Activated CD4-positive, CD25-positive, alpha-beta regulatory T cell treated with anti-CD3 and anti-CD28 coated beads, Interleukin-2, amount 50 U/mL, for 72 hours (primary cell): ENCODE data around the gene SLC7A8.
"Not testable (repeated sequence)": the region's sequence is repeated elsewhere in the genome, so short reads cannot be mapped to it uniquely, and the experiment has no call there.

Experiments used
- DNase-seq: peaks from one replicate; pipeline ENCODE4 v3.0.0; 2021

SLC7A8 gene

DNA sequence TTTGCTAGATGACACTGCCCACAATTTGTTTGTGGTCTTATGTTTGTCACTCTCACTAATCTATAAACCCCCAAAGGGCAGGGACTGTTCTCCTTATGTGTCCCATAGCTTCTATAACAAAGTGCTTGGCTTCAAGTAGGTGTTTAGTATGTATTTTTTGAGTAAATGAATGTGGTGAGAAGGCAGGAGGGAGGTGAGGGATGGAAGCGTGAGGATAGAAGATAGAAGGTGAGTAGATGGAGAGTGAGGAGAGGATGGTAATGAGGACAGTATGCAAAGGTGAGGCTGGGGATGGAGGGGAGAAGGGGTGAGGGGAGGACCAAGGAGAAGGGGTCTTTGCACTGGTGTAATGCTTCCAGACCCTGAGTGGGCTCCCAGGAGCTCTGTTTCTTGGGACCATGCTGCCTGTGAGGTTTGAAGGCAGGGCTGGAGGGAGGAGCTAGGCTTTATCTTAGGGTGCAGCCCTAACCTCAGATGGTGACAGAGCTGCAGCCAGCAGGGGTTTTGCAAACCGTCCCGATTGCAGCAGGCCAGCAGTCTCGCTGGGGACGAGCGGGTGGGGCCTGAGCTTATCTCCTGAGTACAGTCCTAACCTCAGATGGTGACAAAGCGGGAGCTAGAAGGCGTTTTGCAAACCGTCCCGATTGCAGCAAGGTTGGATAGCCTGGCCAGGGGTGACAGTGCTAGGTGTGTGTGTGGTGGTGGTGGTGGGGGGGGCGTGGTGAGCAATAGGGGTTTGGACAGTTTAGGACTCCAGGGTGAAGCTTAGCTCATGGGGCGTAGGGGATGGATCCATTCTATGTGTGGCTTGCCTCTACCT, 70.9 kb downstream of the SLC7A8 start:
- DNase-seq = no peak

DNA sequence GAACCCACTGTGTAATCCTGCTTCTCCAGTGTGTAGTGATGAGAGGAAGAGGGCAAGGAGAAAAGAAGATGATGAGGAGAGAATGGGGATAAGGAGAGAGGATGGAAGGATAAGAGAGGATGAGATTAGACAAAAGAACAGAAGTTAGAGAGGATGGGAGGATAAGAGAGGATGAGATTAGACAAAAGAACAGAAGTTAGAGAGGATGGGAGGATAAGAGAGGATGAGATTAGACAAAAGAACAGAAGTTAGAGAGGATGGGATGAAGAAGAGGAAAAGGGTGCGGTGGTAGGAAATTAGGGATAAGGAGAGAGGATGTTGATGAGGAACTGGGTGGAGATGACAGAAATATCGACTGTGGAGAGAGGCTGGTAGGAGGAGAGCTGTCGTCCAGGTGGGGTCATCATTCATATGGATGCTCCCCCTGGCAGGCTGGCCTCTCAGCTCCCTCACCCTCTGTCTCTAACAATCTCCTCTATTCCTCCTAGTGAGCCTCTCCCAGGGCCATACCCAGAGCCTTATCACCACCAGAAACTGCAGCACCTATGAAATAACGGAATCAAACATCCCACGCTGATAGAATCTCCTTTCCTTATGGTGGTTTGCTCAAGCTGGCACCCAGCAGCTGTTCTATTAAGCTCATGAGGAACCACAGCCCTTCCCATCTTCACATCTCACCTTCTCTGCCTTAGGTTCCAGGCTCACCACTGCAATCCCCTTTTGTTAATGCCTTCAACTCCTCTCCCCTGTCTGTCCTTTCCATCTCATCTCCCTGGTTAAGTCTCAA, 72.7 kb downstream of the SLC7A8 start:
- no peak for DNase-seq

DNA sequence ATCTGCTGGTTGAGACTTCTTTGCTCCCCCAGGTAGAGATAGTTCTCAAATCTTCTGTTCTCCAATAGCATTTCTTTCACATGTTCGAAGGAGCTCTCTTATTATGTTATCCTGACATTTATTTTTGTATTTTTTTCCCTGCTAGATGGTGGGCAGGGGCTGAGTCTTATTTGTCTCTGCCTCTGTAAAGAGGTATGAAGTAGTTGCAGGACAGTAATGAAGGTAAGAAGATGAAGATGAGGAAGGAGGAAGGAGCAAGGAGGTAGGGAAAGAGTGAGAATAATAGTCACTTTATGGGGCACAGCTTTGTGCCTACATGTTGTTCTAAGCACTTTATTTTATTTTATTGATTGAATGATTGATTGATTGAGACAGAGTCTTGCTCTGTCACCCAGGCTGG, 73.7 kb downstream of the SLC7A8 start:
- no peak for DNase-seq

DNA sequence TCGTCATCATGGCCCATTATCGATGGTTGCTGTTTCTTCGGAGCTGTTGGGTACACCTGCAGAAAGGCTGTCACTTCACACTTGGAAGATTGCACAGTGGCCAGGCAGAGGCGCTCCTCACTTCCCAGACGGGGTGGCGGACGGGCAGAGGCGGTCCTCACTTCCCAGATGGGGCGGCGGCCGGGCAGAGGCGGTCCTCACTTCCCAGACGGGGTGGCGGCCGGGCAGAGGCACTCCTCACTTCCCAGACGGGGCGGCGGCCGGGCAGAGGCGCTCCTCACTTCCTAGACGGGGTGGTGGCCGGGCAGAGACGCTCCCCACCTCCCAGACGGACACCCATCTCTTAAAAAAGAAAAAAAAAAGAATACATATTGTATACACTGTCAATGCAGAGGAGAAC, 75.3 kb downstream of the SLC7A8 start:
- DNase-seq = not testable (repeated sequence)

DNA sequence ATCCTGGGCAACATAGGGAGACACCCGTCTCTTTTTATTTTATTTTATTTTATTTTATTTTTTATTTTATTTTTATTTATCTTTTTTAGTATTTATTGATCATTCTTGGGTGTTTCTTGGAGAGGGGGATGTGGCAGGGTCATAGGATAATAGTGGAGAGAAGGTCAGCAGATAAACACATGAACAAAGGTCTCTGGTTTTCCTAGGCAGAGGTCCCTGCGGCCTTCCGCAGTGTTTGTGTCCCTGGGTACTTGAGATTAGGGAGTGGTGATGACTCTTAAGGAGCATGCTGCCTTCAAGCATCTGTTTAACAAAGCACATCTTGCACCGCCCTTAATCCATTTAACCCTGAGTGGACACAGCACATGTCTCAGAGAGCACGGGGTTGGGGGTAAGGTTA, 75.8 kb downstream of the SLC7A8 start:
- DNase-seq = not testable (repeated sequence)

DNA sequence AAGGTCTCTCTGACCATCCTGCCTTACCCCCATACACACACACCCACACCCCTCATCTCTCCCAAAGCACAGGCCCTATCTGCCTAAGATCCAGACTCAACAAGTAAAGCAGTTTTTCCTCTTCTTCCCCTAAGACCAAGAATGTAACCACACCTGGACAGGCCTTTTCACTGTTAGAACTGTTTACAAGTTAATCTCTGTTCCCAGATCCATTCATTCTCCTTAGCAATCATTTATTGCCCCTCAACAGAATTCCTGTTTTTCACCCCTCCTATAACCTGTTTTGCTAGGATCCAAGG, 76.8 kb downstream of the SLC7A8 start:
- no peak for DNase-seq

DNA sequence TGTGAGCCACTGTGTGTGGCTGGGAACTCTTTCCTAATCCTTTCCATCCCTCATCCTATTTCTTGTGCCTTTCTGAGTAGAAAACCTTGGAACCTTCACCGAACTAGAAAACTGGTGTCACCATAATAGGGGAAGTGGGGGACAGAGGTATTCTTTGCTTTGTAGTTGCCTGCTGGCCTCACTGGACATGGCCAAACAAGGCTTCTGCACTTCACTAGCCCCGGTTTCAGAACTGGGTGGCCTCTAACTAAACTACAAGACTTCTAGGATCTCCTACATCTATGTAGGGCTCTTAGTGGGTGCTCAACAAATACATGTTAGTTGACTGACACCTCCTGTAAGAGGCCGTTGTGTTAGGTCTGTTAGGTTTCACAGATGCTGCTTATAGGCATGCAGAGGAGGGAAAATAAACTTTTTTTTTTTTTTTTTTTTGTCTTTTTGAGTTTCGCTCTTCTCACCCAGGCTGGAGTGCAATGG, 78.1 kb downstream of the SLC7A8 start:
- DNase-seq = no peak

DNA sequence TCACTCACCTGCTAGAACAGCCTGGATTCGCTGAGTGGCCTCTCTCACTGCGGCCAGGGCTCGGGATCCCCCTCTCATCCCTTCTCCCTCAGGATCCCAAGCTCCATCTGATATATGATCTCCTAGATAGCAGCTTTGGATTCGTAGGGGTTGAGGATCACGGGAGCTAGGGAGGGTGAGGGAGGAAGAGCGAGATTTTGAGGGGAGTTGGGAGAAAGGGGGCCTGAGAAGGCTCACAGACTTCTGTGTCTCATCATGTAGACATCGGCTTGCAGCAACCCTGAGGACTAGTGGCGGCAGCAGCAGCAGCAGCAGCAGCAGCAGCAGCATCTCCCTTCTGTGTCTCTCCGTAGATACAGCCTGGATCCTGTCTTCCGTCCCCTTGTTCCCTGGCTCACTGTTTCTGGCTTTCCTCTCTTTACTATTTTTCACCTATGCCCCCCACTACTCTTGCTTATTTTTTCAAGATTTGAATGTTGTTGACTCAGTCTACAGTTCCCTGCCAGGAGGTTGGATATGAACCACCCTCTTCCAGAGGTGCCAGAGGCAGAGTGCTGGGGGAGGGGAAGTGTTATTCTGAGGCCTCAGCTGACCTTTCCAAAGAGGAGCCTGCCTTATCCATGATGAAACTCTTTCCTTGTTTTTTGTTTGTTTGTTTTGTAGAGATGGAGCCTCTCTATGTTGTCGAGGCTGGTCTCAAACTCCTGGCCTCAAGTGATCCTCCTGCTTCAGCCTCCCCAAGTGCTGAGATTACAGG, 78.7 kb downstream of the SLC7A8 start, which contains the start of gene CIROP:
CIROP (minus strand) TSS at position 399 of the 757 bp plus-strand sequence; CDS start at position 330, 69 bp downstream.
- no peak for DNase-seq

DNA sequence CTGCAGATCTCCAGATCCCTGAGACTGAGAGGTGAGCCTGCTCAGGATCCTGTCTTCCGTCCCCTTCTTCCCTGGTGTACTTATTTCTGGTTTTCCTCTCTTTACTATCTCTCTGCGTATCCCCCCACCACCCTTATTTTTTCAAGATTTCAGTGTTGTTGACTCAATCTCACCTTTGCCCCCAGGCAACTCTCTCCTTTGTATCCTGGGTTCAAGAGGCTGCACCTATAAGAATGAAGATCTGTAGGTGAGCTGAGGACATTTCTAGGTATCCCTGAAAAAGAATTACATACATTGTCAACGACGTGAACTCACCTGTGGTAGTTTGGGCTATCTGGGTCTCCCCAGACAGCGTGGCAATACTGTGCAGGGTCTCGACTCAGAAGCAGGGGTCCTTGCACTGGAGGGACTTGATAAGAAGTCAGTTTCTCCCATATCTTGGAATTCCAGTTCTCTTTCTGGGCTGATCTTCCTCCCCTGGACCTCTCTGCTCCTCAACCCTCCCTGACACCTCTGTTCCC, 79.3 kb downstream of the SLC7A8 start:
- DNase-seq = no peak

DNA sequence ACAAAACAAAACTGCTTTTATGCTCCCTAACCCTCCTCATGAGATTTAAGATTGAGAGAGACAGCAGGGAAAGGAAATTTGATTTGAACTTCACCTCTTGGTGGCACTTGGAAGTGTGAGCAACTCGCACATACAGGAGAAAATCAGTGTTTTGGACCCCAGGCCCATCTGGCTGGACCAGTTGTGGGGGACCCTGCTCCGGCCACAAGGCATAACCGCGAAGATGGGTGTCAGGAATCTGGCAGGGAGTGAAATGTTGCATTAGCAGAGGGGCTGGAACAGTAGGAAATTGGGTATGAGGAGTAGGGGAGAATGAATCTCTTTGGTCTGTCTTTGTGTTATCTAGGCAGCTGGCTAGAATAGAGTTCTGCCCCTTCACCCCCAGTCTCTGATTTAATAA, 79.9 kb downstream of the SLC7A8 start:
- no peak for DNase-seq

DNA sequence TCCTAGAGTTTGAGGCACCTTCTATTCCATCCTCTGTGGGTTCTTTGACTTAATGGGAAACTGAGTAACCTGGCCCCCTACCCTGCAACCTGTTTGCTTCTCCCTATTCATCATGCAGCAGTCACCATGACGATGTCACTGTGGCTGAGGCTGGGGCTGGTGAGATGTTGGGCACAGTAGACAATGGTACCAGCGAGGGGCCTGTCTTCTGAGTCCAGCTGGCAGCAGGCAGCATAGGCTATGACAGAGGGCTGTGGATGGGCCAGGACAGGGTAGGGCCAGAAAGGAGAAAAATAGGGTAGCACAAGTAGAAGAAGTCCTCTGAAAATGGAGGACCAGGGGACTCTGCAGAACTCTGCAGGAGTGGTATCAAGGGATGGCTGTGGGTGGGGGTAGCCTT, 80.7 kb downstream of the SLC7A8 start:
- no peak for DNase-seq

DNA sequence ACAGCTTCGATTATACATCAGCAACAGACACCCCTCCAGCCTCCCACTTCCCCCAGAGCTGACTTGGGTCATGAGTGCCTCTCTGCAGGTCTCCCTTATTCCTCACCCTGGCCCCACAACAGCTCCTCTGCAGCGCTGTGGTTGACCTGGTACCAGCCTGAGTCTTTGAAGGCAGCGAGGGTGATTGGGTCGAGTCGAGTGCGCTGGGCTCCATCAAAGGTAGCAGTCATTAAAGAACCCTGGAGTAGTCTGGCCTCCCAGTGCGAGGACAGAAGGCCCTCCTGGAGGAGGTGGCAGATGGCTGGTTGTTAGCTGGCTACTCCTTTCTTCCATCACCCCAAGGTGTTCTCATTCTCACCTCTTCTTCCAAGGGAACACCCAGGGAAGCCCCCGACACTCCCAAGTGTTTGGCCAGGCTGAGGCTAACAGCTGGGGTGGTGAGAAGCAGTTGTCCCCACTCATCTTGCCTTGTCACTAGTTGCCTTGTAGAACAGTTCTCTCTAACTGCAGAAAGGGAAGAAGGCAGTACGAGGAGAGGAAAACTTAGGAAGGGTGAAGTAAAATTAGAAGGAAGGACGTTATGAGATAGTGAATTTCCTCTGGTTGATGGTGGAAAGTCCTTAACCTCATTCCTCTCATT, 81.4 kb downstream of the SLC7A8 start:
- no peak for DNase-seq

DNA sequence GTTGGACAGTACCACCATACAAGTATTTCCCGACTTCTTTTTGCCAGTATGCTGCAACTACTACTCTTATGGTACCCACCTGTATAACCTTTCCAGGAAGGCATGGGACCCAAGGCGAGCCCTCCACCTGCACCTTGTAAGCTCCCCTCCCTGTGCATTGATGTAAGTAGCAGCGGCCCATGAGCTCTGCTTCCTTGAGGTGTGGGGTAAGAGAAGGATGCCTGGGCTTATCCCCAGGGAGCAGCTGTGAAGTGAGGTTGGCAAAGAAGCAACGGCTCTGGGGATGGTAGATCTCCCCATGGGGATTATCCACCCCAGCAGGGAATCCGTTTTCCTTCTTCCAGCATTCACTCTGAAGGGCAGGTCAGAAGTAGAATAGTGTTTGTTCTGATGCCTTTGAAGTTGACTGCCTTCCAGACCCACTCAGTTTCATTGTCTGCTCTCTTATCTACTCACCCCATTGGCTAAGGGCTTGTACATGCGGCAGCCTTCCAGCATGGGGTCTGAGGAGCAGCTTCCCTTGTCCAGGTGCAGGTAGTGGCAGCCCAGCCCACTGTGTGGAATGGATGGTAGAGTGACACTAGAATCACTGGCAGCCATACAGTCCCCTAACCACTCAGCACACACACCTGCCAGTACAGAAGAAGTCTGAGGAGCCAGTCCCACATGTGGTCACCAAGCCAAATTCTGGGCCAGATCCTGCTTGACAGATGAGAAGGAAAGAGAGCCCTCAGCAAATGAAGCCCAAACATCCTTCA, 82.1 kb downstream of the SLC7A8 start:
- DNase-seq = no peak

DNA sequence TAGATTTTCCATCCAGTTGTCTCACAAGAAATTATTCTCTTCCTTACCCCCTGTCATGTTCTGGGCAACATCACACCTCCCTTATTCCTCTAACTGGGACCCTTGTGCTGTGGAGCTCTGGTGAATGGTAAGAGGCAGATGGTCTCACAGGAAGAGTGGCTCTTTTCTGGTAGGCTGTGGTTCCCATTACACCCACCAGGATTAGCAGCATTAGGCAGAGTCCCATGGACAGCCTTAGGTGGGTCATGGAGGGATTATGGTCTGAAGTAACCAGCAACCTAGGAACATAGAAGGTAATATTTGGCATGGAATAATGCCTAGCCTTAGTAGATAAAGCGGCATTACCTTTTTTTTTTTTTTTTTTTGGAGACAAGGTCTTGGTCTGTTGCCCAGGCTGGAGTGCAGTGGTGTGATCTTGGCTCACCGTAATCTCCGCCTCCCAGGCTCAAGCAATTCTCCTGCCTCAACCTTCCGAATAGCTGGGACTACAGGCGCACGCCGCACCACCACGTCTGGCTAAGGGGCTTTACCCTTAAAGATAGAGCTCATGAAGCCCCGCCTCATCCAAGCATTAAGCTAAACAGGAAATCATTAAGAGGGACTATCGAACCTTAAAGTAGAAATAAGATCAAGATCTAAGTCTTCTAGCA, 84.1 kb downstream of the SLC7A8 start:
- no peak for DNase-seq

DNA sequence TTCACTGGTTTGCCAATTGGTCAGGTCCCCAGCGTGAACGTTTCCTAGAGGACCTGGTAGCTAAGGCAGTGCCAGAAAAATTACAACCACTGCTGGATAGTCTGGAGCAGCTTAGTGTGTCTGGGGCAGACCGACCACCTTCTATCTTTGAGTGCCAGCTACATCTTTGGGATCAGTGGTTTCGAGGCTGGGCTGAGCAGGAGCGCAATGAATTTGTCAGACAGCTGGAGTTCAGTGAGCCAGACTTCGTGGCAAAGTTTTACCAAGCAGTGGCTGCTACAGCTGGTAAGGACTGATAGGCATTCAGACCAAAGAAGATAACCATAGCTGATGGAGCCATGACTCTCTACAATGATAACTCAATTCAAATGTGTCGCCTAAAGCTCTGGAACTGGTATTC, 85.7 kb downstream of the SLC7A8 start:
- DNase-seq = no peak

DNA sequence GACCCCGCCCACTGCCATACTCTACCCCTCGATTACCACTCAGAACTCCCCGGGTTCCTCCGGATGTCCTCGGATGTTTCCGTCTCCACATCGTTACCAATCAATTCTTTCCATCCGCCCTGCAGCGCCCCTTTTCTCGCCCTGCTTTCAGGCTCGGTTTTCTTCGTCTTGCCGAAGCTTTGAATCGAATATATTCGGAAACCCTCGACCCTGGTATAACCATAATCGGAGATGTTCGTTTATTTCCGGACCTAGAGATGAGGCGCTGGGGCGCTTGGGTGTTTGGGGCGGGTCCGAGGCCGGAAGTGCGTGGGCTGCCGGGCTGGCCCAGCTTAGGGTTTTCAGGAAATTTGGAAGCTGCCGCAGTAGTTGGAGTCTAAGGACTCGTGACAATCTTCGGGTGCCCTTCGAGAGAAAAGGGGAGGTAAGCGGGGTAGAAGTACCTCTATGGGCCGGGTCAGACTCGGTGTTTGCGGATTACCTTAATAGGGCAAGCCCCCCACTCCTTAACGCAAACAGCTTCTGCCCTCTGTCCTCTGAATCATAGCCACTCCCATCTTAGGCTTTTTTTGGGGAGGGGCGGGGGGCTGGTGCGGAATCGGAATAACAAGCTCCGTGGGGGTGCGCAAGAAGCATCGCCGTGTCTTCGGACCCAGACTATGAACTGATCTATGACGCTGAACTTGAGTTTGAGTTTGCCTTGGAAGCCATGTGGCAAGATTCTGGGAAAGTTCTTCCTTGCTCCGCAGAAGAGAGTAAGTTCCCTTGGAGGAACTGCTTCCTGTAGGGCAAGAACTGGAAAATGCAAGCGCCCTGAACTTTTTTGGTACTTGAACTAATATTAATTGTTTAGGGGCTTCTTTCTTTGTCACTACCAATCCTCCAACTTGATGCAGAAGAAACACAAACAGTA, 88.0 kb downstream of the SLC7A8 start, which contains the start of gene C14orf119:
C14orf119 (plus strand) TSS at position 310 of the 913 bp plus-strand sequence. CDS start 2,154 bp downstream, outside the sequence.
- no peak for DNase-seq

DNA sequence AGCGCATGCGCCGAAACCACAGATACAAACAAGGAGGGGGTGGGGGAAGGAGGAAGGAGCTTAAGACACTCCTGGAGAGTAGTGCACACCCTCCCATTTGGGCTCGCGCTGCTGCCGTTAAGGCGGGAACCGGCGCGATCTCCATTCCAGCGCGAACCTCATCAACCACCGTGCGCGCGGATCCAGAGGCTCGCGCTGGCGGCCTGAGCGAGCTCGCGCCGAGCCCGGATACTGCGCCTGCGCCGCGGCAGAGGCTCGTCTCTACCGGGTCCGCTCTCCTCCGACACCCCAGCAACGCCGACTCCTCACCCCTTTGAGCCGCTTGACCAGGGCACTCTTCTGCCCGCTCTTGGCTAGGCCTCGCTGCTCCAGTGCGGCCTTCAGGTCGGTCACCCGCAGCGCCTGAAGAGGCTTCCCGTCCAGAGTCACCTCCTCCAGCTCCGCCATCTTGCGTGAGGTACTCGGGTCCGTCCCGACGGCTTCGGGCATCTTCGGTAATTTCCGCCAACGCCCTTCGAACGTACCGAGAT, 88.7 kb downstream of the SLC7A8 start, which contains the start of gene ACIN1:
ACIN1 (minus strand) TSS at position 471 of the 530 bp plus-strand sequence; CDS start at position 447, 24 bp downstream.
- peak; percentile 100 for DNase-seq

DNA sequence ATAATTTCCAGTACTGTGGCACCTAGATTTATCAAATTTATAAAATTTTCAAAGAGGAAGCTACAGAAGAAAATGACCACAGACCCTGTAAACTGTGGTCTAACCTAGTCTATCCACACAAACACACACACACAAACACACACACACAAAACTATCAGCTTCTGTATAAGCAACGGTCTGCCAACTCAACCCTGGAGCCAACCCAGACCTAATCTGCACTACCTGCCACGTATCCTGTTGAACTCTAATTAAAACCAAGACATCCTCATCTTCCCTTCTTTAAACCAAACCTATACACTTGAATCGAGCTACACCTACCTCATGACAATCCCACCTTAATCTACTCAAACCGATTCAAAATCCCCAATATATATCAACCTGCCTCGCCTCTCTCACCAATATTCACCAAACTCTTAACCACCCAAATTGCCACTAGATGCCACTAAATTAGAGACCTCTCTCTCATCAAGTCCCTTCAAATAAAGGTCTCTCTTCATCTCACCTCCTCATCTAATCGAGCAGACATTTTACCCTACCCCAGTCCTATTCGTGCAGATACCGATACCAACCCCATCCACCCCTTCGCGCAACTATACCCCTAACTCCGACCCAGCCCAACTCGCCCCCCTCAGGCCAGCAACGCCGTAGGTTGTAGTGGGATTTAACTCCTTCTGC, 89.3 kb downstream of the SLC7A8 start:
- DNase-seq = no peak

DNA sequence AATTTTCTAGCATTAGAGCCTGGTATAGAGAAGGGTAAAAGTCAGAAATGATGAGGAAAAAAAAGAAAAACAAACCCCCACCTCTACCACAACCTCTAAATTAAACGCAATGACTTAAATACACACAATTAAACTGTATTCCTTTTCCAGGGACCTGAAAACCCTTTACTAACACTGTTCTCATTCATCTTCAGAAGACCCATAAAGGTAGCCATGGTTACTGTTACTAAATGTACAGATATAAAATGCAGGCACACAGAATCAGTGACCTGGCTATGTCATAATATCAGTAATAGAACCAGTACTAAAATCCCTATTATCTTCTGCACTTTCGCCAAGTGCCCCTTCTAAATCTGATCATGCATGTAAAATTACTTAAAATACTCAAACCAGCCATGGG, 89.9 kb downstream of the SLC7A8 start:
- no peak for DNase-seq
